ENCODE results near the gene PTPRR.

GRCh38 chr12:70648831-70649230 lies 271.7 kb downstream of the PTPRR start:
- TF ChIP-seq TAF1 (IDR thresholded peaks at IDR 0.05; ENCODE audit: borderline replicate concordance, insufficient read depth, low read length) = no peak
- TF ChIP-seq POLR2AphosphoS5 (IDR thresholded peaks at IDR 0.05; ENCODE audit: low read depth, low read length) = no peak
- no peak for TF ChIP-seq FOXP2 (optimal IDR thresholded peaks at IDR 0.05; ENCODE audit: borderline replicate concordance, extremely low read depth, extremely low read length, insufficient read depth)
- TF ChIP-seq, protein P1, sequence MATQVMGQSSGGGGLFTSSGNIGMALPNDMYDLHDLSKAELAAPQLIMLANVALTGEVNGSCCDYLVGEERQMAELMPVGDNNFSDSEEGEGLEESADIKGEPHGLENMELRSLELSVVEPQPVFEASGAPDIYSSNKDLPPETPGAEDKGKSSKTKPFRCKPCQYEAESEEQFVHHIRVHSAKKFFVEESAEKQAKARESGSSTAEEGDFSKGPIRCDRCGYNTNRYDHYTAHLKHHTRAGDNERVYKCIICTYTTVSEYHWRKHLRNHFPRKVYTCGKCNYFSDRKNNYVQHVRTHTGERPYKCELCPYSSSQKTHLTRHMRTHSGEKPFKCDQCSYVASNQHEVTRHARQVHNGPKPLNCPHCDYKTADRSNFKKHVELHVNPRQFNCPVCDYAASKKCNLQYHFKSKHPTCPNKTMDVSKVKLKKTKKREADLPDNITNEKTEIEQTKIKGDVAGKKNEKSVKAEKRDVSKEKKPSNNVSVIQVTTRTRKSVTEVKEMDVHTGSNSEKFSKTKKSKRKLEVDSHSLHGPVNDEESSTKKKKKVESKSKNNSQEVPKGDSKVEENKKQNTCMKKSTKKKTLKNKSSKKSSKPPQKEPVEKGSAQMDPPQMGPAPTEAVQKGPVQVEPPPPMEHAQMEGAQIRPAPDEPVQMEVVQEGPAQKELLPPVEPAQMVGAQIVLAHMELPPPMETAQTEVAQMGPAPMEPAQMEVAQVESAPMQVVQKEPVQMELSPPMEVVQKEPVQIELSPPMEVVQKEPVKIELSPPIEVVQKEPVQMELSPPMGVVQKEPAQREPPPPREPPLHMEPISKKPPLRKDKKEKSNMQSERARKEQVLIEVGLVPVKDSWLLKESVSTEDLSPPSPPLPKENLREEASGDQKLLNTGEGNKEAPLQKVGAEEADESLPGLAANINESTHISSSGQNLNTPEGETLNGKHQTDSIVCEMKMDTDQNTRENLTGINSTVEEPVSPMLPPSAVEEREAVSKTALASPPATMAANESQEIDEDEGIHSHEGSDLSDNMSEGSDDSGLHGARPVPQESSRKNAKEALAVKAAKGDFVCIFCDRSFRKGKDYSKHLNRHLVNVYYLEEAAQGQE (IDR thresholded peaks at IDR 0.05; ENCODE audit: insufficient read depth in 1 of 2, low read depth in 2 of 2, low read length in 2 of 2) = no peak
- no peak for TF ChIP-seq SIN3A (IDR thresholded peaks at IDR 0.05; ENCODE audit: borderline replicate concordance, insufficient read depth, low read length)
